ENCODE results near the gene RBMS3. TPM values are rescaled to one million over a fixed set of nuclear protein-coding genes. Genes with fewer than 3 reads are reported as not detected.

Gene RBMS3
- total RNA-seq, 1 donor from 2014 or later: 58.5 TPM

- DNase-seq: no peak
- TF ChIP-seq, protein P1, sequence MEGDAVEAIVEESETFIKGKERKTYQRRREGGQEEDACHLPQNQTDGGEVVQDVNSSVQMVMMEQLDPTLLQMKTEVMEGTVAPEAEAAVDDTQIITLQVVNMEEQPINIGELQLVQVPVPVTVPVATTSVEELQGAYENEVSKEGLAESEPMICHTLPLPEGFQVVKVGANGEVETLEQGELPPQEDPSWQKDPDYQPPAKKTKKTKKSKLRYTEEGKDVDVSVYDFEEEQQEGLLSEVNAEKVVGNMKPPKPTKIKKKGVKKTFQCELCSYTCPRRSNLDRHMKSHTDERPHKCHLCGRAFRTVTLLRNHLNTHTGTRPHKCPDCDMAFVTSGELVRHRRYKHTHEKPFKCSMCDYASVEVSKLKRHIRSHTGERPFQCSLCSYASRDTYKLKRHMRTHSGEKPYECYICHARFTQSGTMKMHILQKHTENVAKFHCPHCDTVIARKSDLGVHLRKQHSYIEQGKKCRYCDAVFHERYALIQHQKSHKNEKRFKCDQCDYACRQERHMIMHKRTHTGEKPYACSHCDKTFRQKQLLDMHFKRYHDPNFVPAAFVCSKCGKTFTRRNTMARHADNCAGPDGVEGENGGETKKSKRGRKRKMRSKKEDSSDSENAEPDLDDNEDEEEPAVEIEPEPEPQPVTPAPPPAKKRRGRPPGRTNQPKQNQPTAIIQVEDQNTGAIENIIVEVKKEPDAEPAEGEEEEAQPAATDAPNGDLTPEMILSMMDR (IDR thresholded peaks at IDR 0.05): no peak
- H3K4me1 ChIP-seq: no peaks in the 10 kb centered on the region
- H3K4me3 ChIP-seq: no peak overlapping the region
- H3K27me3 ChIP-seq (ENCODE audit: low read depth): no peaks in the 10 kb centered on the region
- intact Hi-C loops (cut with DNase I): no loop called here
- no peaks in the 10 kb centered on the region for H3K36me3 ChIP-seq
- no peak overlapping the region for H3K27ac ChIP-seq
- no peak for ATAC-seq
- no peaks in the 10 kb centered on the region for H3K9me3 ChIP-seq
Observed at GRCh38 chr3:29949131-29949530, 668.3 kb downstream of the RBMS3 start.

GRCh38 chr3:29949940-29950616, 669.2 kb downstream of the RBMS3 start:
- intact Hi-C loops (cut with DNase I): no loop called here
- Histone ChIP-seq H3K36me3 (no peaks in the 10 kb centered on the region), H3K9me3 (no peaks in the 10 kb centered on the region), H3K4me3 (no peak overlapping the region), H3K4me1 (no peaks in the 10 kb centered on the region), H3K27ac (no peak overlapping the region), H3K27me3 (ENCODE audit: low read depth) (no peaks in the 10 kb centered on the region)
- DNase-seq (no peak), ATAC-seq (no peak)
- TF ChIP-seq, protein P1 (IDR thresholded peaks at IDR 0.05): no peak

DNA sequence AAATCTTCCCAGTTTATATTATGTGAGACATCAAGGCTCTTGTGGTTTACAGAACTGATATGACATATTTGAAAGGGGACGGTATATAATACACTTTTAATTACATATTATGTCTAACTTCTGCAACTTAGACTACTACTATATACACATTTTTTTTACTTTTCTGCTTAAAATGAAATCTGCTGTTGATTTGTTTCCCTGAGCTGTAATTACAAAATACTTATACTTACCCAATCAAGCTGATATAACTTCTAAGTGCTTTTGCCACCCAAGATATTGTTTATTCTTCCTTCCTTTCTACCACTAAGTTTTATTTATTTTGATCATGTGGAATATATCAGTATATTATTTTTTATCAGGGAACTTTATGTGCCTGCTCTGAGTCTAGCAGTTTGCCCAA, 671.6 kb downstream of the RBMS3 start:
- H3K4me3 ChIP-seq: no peak overlapping the region
- no peak for DNase-seq
- no peaks in the 10 kb centered on the region for H3K9me3 ChIP-seq
- ATAC-seq: no peak
- H3K4me1 ChIP-seq: no peaks in the 10 kb centered on the region
- H3K36me3 ChIP-seq: no peaks in the 10 kb centered on the region
- TF ChIP-seq, protein P1 (IDR thresholded peaks at IDR 0.05): no peak
- intact Hi-C loops (cut with DNase I): no loop called here
- no peaks in the 10 kb centered on the region for H3K27me3 ChIP-seq (ENCODE audit: low read depth)
- no peak overlapping the region for H3K27ac ChIP-seq

- ATAC-seq: peak; percentile 43 to 53
- TF ChIP-seq, protein P1 (IDR thresholded peaks at IDR 0.05): no peak
- Histone ChIP-seq H3K4me3 (no peak overlapping the region), H3K27me3 (ENCODE audit: low read depth) (no peaks in the 10 kb centered on the region), H3K27ac (no peak overlapping the region), H3K9me3 (no peaks in the 10 kb centered on the region), H3K4me1 (no peaks in the 10 kb centered on the region), H3K36me3 (no peaks in the 10 kb centered on the region)
- no peak for DNase-seq
- intact Hi-C loops (cut with DNase I): no loop called here
Observed at GRCh38 chr3:29955413-29955812, 674.5 kb downstream of the RBMS3 start.

- TF ChIP-seq, protein P1 (IDR thresholded peaks at IDR 0.05): no peak
- intact Hi-C loops (cut with DNase I): no loop called here
Observed at GRCh38 chr3:29958816-29959215, 677.9 kb downstream of the RBMS3 start.

More at GRCh38 chr3:29958816-29959215, 677.9 kb downstream of the RBMS3 start:
- Histone ChIP-seq H3K4me3 (no peak overlapping the region), H3K27ac (no peak overlapping the region), H3K4me1 (no peaks in the 10 kb centered on the region), H3K27me3 (ENCODE audit: low read depth) (no peaks in the 10 kb centered on the region), H3K9me3 (no peaks in the 10 kb centered on the region), H3K36me3 (no peaks in the 10 kb centered on the region)
- DNase-seq: no peak
- no peak for ATAC-seq

Data from lower lobe of right lung (tissue), 2 donors.